Brain microvascular endothelial cell (primary cell): ENCODE measurements around the gene S100A3.

ENCODE experiments used
- DNase-seq: peaks from one replicate; pipeline ENCODE4 v3.0.0-alpha.2; 2020
- H3K27ac ChIP-seq: fragments of 250-450 bp; sonication (Bioruptor Pico); 2 replicates; pipeline ENCODE4 v1.5.1; 2020; ENCODE audit warnings: mild to moderate bottlenecking, moderate library complexity
- H3K27me3 ChIP-seq: fragments of 250-450 bp; sonication (Bioruptor Pico); replicated peaks from 2 replicates; pipeline ENCODE4 v1.5.1; 2020; ENCODE audit warnings: mild to moderate bottlenecking
- H3K36me3 ChIP-seq: fragments of 250-450 bp; sonication (Bioruptor Pico); replicated peaks from 2 replicates; pipeline ENCODE4 v1.5.1; 2020; ENCODE audit warnings: mild to moderate bottlenecking
- H3K4me3 ChIP-seq: 2 replicates; pipeline ENCODE4 v1.5.1; 2011; ENCODE audit warnings: low read depth, mild to moderate bottlenecking, control low read depth, low read length, moderate library complexity
- CTCF ChIP-seq: IDR thresholded peaks from 2 replicates; pipeline ENCODE4 v1.5.1; 2011; ENCODE audit warnings: low read depth, mild to moderate bottlenecking, moderate library complexity, low read length, control low read depth, inconsistent platforms; ENCODE audit errors: missing control alignments
- in situ Hi-C: cut with HindIII; loops from 2 replicates; pipeline ENCODE4 v1.10.0; 2017; ENCODE audit warnings: low sequenced_read_pairs, low pct_ligation_motif_present

The S100A3 gene

GRCh38 chr1:153538315-153538821, 10.7 kb downstream of the S100A3 start:
- Histone ChIP-seq H3K27me3 (no peaks in the 10 kb centered on the region), H3K36me3 (no peaks in the 10 kb centered on the region), H3K27ac (no peak overlapping the region), H3K4me3 (no peak overlapping the region)
- DNase-seq = no peak
- in situ Hi-C loops = no loop called here
- TF ChIP-seq CTCF = no peak

GRCh38 chr1:153537376-153537730, 11.7 kb downstream of the S100A3 start:
- TF ChIP-seq CTCF = no peak
- no peak overlapping the region for H3K4me3 ChIP-seq
- no peak overlapping the region for H3K27ac ChIP-seq
- H3K36me3 ChIP-seq = no peaks in the 10 kb centered on the region
- in situ Hi-C loops = no loop called here
- no peaks in the 10 kb centered on the region for H3K27me3 ChIP-seq
- DNase-seq = no peak

- TF ChIP-seq CTCF = no peak
- Histone ChIP-seq H3K27ac (no peak overlapping the region), H3K27me3 (no peaks in the 10 kb centered on the region), H3K4me3 (peak overlapping the region; percentile 74), H3K36me3 (no peaks in the 10 kb centered on the region)
- in situ Hi-C loops = no loop called here
- DNase-seq = no peak
These were observed 12.2 kb downstream of the S100A3 start for GRCh38 chr1:153536671-153537375.

- H3K27me3 ChIP-seq = no peaks in the 10 kb centered on the region
- peak; percentile 61 for DNase-seq
- no peak for TF ChIP-seq CTCF
- in situ Hi-C loops = no loop called here
- peak overlapping the region; percentile 74 for H3K4me3 ChIP-seq
- H3K36me3 ChIP-seq = no peaks in the 10 kb centered on the region
- H3K27ac ChIP-seq = peak overlapping the region; percentile 68
These were observed 12.9 kb downstream of the S100A3 start for GRCh38 chr1:153536012-153536670.

- peak within 1 kb of the TSS; percentile 74 for H3K4me3 ChIP-seq
- in situ Hi-C loops = no loop called here
- no peaks in the 10 kb centered on the region for H3K27me3 ChIP-seq
- H3K27ac ChIP-seq = peak within 1 kb of the TSS; percentile 68
- no peak for TF ChIP-seq CTCF
- DNase-seq = no peak
- H3K36me3 ChIP-seq = no peaks in the 10 kb centered on the region
These were observed 13.6 kb downstream of the S100A3 start, which contains the start of gene S100A6 for GRCh38 chr1:153535242-153536011. Gene S100A6, minus strand, starts transcription at chr1:153535991. Its CDS starts 652 bp downstream, at chr1:153535339.
